Renal cortex interstitium (tissue), 11 donors: ENCODE data around the gene RAD51B. TPM values are rescaled to one million over a fixed set of nuclear protein-coding genes. Genes with fewer than 3 reads are reported as not detected.

Experiments used
- DNase-seq, 11 donors: peaks; one replicate each; pipeline ENCODE4 v3.0.0-alpha.2; 2013; ENCODE audit warnings: low read depth in 9 of 11, low spot score in 4 of 11; ENCODE audit errors: extremely low read depth in 1 of 11
- polyA plus RNA-seq, 3 donors: library from polyadenylated mRNA; unstranded; fragments of 120-200 nt; gene quantifications; one replicate each; pipeline ENCODE4 v1.2.1, GENCODE V29; 2013; ENCODE audit not compliant: insufficient read length in 3 of 3

Gene RAD51B
- polyA plus RNA-seq, 3 donors, result 12.5 to 13.0 (median 12.5) TPM

DNA sequence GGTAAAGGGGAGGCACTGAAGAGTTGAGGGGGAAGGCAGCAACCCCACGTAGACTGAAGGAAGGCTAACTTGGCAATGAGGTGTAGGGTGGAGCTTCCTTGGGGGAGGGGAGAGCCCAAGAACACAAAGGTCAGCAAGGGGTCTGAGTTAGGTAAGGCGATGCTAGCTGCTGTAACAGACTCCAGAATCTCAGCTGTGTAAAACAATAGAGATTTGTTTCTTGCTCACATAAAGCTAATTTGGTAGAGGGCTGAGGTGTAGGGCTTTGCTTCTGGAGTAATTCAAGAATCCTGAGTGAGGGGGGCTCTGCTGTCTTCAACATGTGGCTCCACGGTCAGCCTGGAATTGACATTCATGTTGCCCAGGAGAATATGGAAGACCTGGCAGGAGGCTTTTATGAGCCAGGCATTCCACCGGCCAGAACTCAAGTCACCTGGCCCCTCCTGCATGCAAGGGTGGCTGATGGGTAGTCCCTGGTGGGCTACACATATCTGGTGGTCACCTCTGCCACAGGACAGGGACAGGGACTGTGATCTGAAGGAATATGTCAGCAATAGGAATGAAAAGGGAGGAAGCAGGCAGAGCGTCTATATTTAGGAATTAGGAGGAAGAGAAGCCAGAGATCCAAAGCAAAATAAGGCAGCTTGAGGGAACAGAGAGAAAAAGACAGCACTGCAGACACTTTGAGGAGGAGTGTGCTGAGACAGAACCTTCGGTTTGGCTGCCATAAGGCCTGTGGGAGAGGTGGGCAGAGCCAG, 819.6 kb downstream of the RAD51B start:
- DNase-seq, result no peak

DNA sequence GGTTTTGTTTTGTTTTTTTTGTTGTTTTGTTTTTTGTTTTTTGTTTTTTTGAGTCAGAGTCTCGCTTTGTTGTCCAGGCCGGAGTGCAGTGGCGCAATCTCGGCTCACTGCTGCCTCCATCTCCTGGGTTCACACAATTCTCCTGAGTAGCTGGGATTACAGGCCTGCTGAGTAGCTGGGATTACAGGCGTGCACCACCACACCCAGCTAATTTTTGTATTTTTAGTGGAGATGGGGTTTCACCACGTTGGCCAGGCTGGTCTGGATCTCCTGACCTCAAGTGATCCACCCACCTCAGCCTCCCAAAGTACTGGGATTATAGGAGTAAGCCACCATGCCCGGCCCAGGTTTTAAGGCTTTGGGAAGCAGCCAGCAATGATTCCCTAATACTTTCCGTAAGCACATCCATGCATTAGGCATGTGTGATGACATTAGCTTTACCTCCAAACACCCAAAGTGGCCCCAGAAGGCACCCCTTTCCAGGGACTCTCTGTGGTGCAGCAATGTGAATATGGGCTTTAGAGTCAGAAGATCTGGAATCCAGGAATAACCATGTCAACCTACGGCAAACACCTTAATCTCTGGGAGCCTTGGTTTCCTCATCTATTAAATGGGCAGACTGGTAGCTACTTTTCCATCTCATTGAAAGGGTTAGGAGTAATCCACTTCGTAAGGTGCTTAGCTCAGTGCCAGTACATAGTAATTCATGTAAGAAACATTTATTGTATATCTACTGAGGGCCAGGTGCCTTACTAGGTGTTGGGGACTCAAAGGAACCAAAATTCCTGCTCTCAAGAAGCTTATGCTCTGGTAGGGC, 820.4 kb downstream of the RAD51B start:
- no peak for DNase-seq

DNA sequence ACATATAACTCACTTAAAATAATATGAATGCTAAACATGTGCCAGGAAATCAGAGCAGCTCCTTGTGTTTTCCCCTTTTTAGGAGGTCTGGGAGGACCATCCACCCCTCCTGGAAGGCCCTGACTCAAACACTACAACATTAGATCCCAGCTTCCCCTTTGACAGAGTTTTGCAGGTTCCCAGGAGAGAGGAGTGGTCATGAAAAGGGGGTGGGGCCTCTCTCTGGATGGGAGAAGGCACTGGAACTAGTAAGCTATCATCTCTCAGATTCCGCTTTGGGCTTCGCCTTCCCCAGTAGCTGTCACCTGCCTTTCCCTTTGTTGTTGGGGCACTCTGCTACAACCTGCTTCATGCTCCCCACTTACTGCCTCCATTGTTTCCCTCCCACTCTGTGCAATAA, 824.1 kb downstream of the RAD51B start:
- DNase-seq, result no peak

DNA sequence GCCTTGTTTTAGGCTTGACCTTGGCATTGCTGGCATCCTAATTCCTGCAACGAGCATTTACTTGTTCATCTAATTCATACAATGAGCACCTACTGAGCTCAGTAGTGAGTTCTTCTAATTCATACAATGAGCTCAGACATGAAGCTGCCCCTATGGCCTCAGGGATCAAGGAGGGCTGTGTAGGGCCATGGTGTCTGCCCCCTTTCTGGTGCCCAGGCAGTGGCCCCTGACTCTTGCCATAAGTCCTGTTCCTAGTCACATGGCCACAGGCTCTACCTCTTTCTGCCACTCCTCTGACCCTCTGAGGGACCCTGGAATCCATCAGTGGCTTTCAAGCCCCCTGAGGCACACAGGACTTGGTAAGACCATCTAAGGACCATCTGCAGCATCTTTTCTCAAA, 824.5 kb downstream of the RAD51B start:
- DNase-seq, result no peak

DNA sequence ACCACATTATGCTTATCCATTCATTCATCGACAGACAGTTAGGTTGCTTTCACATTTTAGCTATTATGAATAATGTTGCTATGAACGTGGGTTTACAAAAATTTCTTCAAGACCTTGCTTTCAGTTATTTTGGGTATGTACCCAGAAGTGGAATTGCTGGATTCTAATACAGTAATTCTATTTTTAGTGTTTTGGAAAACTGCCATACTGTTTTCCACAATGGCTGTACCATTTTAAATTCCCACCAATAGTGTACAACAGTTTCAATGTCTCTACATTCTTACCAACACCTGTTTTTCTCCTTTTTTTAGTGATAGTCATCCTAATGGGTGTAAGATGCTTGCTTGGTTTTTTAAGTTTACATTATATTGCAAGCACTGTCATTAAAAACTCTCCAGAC, 825.8 kb downstream of the RAD51B start:
- no peak for DNase-seq

DNA sequence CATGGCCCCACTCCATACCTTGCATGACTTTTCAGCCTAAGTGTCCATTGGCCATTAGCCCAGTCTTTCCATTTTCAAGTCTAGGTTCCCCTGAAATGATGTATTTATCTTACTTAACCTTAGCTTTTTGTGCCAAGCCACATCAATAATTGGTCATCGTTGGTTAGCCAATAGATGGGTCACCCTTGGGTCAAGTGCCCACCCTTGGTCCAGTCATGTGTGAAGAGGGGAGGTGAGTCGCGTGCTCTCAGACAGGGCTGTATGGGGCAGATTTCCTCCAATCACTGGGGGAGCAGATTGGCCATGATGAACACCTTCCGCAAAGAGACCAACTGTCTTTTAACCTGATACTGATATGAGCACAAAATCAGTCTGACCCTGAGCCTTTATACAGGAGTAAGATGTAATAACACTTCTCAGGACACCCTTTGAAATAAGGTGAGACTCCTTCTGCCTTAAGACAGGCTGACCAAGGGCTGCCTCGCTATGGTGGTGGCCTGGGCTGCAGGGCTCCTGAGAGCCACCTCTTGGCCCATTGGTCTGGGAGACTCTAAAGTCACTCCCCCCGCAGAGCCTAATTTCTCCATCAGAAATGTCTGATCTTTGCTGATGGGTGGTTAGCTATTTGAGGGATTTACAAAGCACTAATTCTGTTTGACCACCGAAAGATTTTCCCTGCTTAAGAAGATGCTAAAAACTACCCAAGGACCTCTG, 830.1 kb downstream of the RAD51B start:
- DNase-seq, result no peak

DNA sequence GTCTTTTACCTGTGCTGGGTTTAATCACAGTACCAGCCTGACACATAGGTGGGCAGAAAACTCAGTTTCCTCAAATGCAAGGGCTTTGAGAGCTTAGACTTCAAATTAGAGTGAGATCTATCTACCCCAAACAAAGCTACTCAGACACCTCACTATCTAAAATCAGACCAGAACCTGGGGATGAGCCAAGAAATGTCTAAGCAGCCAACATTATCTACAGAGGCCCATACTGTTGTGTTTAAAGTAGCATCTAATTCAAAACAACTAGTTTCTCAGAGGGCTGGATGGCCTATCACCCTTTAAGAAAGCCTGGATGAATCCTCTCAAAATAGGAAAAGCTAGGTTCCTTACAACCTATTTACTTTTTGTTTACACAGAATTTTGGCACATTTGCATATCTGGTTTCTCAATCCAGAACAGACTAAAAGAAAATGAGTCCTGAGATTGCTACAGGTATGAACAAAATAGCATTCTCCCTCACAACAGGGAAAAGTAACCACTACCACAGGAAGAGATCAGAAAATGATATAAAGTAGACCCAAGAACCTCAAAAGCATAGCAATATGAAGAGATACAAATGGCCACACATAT, 830.9 kb downstream of the RAD51B start:
- DNase-seq, result no peak

DNA sequence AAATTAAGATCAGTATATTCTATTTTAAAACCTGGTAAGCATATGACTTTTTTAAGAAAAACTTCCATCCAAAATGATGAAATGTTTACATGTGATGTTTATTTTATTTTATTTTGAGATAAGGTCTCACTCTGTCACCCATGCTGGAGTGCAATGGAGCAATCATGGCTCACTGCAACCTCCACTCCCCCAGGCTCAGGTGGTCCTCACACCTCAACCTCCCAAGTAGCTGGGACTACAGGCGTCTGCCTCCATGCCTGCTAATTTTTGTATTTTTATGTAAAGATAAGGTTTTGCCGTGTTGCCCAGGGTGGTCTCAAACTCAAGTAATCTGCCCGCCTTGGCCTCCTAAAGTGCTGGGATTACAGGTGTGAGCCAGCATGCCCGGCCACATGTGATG, 831.5 kb downstream of the RAD51B start:
- DNase-seq, result no peak

DNA sequence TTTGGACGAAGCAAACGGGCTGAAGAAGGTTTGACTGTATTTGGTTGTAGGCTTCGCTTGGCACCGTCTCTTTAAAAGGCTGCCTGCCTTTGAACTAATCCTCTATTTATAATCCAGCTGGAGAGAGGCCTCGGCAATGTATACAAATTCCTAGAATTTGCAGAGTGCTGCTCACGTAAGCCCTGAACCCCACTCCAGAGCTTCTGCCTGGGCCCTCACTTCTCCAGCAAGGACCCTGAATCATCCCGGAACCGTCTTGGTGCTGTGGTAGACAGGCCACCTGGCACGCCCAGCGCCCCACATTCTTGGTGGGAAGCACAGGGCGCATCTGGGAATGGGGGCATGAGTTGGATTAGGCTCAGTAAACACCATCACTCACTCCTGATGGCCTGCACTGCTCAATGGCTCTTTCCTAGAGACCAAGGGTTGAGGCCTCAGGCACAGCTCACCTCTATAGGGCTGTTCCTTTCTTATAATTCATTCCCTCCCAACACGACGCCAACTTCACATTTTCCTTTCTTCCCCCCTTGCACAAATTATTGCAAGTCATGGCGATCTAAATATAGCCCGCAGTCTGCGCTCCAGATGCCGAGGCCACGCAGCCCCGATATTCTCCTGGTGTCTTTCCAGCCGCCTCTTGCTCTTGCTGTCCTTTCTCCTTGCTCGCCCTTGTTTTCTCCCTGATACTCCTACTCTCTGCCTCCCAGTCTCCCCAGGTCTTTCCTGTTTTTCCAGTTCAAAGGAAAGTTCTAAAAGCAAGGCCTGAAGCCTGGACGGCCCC, 832.3 kb downstream of the RAD51B start:
- no peak for DNase-seq

DNA sequence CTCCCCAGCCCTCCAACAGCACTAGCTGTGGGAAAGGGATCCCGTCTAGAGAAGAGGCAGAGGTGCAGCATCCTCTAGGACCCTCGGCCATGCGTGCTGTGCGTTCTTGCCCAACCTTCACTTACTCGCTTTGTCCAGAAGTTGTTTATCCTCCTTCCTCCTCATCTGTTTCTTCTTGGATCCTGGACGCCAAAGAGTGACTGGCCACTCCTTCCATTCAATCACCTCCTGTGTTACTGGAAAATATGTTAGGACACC, 832.8 kb downstream of the RAD51B start:
- DNase-seq, result no peak

DNA sequence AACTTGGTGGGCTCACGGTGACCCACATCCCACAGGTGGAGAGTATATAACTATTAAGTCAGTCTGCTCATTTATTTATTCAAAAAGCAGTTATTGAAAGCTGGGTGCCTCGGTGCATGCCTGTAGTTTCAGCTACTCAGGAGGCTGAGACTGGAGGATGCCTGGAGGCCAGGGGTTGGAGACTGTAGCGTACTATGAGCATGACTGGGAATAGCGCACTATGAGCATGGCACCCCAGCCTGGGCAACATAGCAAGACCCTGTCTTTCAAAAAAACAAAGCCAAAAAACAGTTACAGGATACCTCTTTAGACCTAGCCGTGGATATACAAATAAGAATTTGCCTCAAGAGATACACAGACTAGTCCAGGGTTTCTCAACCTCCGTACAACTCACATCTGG, 833.5 kb downstream of the RAD51B start:
- no peak for DNase-seq

DNA sequence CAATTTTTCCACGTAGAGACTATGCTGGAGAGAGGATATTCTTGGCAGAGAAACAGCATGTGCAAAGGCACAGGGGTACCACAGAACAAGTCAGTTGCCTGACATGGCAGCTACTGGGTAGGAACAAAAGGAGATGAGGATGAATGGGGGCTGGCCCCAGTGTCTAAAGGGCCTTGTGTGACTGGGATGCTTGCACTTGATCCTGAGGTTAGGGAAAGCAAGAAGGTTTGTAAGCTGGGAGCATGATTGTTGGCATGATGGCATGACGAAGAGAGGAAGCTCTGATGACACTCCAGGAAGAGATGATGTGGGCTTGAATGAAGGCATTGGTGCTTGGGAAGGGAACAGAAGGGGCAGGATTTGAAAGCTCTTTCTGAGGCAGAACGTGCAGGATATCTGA, 834.2 kb downstream of the RAD51B start:
- no peak for DNase-seq

DNA sequence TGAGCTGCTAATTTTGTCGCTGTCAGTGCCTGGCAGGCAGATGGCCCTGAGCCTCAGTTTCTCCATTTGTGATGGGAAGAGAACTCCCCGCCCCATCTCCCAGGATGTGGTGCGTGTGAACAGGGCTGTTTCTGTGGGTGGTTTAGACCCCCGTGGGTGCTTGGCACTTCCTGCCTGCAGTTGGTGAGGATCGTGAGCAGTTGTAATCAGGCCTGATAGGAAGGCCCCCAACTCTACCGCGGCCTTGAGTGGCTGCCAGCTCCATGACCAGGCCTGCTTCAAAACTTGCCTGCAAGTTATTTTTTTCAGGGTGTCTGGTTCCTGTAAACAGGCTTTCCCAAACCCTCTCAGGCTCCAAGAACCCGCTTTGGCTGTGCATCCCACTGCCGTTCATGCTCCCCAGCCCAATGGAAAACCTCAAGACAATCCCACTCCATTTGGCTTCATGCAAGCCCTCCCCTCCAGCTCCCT, 834.9 kb downstream of the RAD51B start:
- no peak for DNase-seq

DNA sequence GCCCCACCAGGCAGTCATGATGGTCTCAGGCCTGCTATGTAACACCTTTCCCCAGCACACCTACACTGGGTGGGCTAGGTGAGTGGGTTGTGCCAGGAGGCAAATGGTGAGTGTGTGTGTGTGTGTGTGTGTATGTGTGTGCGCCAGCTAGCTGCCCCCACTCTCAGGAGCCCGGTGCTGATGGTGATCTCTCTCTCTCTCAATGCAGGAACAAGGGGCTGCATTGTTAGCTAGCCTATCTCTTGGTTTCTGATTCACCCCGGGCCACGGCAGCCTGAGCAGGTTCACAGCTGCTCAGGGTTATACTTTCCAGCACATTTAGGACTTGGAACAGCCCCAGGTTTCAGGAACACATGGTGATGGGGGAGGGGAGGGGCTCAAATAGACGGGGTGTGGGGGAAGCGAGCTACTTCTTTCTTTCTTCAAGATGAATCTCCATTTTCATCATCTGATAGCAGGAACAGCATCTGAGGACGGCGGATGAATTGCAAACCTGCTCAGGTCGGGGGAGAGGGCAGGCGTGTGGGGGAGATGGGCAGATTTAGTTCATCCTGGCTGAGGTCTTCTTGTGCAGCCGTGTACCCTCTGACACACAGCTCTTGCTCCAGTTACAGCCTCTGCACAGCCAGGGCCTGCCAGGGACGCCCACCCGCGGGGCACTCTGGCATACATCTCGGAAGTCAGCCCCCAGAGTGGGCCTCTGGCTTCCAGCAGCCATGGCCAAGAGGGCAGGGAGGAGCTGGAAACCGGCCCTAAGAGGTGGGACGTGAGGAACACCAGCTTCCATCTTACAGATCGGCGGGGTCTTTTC, 835.6 kb downstream of the RAD51B start:
- DNase-seq, result no peak

DNA sequence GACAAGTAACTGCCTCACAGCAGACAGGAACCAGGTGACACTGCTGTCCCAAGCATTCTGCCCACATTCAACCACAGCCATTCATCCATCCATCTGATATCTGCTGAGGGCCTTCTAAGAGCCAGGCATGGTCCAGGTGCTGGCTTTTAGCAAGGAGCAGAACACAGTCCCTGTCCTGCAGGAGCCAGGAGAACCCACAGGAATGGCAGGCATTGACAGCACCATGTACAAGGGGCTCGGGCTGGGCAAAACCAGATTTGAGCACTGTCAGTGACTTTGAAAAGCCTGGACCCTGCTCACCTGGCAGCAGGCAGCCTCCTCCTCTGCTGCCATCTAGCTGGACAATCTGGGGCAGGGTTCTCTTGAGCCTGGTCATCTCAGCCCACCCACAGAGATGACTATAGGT, 836.3 kb downstream of the RAD51B start:
- DNase-seq, result no peak

DNA sequence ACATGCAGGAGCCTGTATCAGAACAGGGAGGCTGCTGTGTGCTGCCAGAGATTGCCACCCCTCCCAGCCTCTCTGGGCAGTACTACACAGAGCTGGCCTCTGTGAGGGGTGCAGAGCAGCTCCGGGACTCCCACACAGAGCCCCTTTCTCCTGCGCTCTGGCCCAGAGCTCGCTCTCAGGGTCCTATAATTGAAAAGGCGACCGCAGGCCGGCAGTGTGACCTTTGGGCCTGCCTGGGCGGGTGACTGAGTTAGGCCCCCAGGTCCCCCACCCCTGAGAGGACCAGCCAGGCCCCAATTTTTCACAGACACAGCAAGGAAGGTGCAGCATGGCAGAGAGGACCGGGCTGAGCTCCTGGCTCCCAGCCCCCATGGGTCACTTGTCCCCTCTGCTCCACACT, 836.9 kb downstream of the RAD51B start:
- no peak for DNase-seq

DNA sequence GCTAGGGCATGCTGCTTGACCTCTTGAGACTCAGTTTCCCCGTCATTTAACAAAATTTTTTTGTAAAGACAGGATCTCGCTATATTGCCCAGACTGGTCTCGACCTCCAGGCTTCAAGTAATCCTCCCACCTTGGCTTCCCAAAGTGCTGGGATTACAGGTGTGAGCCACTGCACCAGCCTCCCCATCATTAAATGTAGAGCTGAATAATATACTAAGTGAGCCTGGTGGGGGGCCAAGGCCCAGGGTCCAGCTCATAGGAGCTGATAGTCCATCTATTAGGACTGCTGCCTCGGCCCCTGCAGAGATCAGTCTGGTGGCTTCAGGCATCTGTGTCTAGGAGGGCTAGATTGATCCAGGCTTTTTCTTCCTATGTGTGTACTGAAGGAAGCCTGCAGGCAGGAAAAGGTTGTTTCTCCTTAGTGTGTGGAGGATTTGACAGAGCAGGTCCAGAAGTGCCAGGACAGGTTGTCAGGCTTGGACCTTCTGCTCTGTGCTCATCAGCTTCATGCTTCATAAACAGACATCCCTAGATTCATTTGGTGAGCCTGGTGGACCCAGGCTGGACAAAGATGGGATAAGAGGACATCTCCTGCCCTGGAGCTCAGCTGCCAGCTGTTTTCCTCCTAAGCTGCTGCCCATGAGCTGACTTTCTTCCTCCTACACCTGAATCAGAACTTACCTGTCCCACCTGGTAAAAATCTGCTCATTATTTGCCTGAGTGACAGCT, 837.9 kb downstream of the RAD51B start:
- DNase-seq, result no peak
